WTC11 (cell line): ENCODE results near the gene PTPRF.

Experiments used
- NFYB ChIP-seq: sonication (generic); formaldehyde crosslinking; conservative IDR thresholded peaks from 2 replicates; pipeline ENCODE4 v1.8.0; 2022; ENCODE audit warnings: low read depth, missing genetic modification reagents
- TP53 ChIP-seq: sonication (generic); formaldehyde crosslinking; IDR thresholded peaks from 2 replicates; pipeline ENCODE4 v1.8.1; 2023; ENCODE audit warnings: mild to moderate bottlenecking, missing genetic modification reagents

GRCh38 chr1:43541141-43541540 is 10.5 kb downstream of the PTPRF start:
- TF ChIP-seq NFYB (CRISPR knock-in tag) (no peak), TP53 (CRISPR knock-in tag) (no peak)
